ENCODE results near the gene RHEBL1.
"Not testable (repeated sequence)": the region's sequence is repeated elsewhere in the genome, so short reads cannot be mapped to it uniquely, and the experiment has no call there.

RHEBL1 gene

DNA sequence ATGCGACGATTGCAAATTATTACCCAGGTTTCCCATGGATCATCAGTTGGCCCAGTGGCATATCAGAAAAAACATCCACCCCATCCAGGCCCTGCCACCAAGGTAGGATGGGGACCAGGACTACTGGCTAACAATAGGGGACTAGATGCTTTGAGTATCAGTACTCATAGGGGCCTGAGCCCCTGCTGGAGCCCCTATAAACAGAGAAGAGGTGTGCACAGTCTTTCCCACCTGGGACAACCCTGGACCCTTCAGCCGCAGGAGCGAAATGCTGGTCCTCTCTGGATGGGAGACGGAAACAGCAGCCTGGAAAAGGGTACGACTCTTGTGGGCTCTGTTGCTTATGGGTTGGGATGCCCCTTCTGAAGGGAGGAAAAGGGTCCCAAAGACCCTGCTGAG is 19.2 kb upstream of the RHEBL1 start:
- DNase-seq, result no peak

DNA sequence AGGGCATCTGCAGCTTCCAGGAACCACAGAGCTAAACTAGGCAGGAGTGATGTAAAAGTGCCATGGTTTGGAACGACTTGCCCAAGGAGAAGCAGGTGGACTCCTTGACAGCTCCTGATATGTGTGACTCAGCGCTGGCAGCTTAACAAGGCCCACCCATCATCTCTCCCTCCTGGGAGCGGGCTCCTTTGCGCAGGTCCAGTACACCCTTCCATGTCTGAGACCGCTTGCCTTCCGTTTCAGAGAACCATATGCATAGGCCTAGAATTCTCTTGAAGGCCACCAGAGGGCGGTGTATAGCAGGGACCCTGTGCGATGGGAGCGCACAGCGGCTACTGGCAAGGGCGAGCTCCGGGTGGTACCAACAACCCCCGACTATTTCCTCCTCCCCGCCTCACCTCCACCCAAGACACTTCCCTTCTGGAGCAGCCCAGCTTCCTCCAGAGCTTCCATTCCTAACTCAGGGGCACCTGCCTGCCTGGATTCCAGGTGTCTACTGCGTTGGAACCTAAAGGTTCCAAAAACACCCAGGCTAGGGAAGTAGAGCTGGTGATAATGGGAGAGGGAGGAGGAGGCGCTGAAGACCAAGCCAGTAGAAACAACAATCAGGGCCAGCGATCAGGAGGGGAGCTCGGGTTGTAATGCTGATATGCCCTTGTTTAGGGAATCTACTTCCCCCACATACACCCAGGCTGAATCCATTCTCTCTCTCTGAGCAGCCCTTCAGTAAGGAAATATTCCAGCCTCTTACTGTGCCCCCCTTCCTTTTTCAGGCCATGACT is 18.6 kb upstream of the RHEBL1 start:
- peak; percentile 78 for DNase-seq

DNA sequence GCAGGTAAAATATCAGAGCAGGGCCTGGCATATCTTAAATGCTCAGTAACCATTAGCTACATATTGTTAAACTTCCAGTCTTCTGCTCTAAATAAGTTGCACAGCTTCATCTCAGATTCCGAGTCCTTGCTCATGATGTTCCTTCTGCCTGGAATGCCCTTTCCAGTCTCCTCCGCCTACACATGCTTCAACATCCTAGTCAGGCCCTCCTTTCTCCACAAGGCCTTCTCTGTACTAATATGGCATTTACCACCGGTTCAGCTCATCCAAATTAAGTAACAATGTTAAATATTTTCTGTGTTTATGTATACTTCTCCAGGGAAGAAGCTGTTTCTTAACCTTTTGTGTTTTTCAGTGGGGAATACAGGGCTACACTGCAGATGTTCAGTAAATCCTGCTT is 16.3 kb upstream of the RHEBL1 start:
- DNase-seq, result no peak

DNA sequence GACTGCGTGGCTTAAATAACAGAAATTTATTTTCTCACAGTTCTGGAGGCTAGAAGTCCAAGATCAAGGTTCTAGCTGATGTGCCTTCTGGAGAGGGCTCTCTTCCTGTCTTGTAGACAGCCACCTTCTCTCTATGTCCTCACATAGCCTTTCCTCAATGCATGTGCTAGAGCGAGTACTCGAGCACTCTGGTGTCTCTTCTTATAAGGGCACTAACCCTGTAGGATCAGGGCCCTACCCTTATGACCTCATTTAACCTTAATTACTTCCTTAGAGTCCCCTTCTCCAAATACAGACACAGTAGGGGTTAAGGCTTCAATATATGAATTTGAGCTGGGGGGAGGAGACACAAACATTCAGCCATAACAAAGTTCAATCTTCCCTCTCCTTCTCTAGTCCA is 14.7 kb upstream of the RHEBL1 start:
- no peak for DNase-seq

DNA sequence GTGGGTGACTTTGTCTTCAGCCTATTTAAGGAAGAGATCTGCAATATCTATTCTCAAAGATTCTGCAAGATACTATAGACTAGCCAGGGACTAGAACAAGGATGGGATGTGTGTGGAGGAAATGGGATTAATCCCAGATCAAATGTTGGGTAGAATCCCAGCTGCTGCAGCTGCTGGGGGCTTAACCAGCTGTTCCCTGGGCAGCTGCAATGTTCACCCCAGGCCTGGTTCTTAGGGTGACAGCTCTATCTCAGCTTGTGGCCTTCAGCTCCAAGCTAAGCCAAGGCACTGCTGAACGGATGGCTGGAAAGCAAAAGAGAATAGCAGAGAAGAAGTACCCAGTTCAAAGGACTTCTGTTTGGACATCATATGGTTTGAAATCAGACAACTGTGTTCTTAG is 10.0 kb upstream of the RHEBL1 start:
- no peak for DNase-seq

DNA sequence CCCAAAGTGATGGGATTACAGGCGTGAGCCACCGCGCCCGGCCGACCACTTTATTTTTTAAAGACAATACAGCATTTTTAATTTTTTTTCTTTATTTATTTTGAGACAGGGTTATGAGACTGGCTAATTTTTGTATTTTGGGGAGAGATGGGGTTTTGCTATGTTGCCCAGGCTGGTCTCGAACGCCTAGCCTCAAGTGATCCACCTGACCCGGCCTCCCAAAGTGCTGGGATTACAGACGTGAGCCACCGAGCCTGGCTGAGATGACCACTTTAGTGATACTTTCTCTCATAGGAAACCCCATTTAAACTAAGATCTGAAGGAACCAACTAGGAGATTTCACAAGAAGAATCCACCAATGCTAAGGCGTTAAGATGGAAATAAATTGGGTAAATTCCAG is 1.2 kb upstream of the RHEBL1 start:
- DNase-seq, result no peak

DNA sequence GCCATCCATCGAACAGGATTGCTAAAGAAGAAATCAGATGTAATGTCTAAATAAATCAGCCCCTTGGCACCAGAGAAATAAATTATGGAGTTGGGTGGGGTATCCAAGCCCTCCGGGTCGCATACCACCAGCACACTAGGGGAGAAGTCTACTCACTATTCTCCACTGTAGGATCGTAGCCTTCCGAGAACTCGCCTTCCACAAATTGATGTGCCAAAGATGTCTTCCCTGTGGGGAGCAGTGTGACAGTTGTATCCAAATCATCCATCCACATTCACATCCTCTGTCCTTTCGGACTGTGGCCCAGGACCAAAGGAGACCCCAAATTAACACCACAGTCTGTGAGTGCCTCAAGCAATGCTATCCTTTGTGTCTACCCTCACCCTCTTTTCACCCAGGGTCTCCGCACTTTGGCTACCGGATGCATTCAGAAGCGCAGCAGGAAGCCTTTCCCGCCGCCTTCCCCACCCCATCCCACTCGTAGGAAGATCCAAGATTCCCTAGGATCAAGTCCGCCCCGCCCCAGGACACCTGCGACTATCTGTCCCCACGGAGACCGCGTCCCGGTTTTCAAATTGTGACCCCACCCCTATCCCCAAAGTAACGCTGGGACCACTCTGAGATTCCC is 786 bp downstream of the RHEBL1 start:
- DNase-seq, result no peak

DNA sequence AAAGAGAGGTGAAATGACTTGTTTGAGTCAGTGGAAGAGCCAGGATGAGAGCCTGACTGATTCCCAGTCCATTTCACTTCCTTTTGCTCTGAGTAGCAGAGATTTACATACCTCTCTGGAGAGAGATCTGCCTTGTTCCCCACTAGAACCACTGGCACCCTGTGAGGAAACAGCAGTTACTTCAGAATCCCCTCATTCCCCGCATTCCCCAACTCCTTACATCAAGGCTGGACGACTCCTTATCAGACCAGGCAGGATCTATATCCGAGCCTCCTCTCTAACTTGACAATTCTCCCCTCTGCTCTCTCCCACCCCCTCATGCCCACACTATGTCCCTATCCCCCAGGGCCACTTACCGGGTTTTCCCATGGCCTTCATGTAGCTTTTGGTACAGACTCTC is 3.7 kb downstream of the RHEBL1 start:
- DNase-seq, result no peak

DNA sequence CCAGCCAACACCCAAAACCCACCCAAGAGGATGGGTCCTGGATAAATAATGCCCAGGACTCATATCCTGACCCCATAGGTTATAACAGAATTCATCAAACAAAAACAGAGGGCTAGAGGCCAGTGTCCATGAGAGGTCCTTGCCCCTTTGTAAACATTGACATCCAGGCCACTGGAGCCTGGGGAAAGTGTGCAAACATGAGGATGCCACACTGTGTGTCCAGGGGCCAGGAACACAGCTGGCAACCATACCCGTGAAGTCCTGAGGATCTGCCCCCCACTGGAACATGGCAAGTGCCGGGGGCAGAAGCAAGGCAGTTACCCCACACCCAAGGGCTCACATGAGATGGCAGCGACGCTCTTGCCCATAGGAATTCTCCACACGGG is 5.0 kb downstream of the RHEBL1 start:
- DNase-seq, result no peak

DNA sequence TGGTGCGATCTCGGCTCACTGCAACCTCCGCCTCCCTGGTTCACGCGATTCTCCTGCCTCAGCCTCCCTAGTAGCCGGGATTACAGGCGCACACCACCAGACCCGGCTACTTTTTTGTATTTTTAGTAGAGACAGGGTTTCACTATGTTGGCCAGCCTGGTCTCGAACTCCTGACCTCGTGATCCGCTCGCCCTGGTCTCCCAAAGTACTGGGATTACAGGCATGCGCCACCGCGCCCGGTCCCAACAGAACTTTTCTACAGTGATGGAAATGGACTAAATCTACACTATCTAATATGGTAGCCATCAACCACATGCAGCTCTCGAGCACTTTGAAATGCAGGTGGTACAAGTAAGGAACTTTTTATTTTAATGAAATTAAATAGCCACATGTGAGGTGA is 7.9 kb downstream of the RHEBL1 start:
- DNase-seq, result not testable (repeated sequence)

DNA sequence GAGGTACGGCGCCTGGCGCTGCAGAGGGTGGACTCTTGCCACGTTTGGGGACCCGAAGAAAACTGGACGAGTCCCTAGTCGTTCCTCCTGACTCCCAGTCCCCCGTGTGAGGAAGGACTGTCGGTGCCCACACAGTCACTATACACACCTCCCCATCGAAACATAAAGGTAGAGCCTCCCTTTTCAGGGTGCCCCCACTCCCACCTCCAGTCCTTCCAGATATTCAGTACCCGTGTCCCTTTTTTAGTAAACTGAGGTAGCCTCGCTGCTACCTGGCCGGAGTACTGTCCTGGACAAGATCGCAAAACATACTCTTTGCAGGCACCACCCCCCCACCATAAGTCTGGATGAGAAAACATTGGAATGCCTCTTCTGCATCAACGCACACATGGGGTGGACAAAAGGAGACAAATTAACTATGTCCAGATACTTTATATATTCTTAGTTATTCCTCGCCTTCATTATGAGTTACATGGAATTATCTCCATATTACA is 8.6 kb downstream of the RHEBL1 start:
- peak; percentile 5 for DNase-seq

DNA sequence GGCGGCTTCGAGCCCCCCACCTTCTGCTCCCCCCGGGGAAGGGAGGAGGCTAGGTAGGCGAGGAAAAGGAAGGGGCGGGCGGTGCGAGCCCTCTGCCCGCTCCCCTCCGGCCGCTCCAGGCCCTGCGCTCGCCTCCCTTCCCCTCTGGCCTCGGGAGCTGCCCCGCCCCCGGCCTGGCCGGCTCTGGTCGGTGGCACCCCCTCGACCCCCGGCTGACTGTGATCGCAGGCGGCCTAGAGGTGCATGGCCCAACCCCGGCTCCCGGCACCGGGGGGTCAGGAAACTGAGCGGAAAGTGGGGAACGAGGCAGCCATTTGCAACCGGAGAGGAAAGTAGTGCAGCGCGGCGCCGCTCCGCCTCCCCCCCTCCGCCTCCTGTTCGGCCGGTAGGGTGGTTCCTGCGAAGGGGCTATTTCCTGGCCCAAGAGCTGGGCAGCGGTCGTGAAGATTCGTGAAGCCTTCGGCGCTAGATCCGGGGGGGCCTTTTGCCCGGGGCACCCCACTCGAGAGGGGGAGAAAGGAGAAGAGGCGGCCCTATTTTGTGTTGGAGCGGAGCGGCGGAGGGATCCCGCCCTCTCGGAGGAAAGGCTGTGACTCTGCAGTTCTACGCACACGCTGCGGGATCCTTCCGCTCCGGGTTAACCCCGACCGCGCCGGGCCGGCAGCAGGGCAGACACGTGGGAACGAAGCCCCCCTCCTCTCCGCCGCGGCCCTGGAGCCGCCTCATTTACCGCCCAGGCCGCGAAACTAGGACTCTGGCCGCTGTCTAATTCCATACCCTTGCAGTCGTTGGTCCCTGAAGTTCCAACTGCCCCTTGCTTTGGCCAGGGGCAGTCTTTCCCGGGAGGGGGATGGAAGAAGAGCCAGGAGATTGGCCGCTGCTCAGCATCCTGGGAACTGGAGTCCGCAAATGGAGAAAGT is 9.3 kb downstream of the RHEBL1 start, which contains the start of gene KMT2D:
Gene KMT2D (minus strand): TSS at position 558 of the 920 bp plus-strand sequence. CDS start 5,470 bp downstream, outside the sequence.
- peak; percentile 97 for DNase-seq

DNA sequence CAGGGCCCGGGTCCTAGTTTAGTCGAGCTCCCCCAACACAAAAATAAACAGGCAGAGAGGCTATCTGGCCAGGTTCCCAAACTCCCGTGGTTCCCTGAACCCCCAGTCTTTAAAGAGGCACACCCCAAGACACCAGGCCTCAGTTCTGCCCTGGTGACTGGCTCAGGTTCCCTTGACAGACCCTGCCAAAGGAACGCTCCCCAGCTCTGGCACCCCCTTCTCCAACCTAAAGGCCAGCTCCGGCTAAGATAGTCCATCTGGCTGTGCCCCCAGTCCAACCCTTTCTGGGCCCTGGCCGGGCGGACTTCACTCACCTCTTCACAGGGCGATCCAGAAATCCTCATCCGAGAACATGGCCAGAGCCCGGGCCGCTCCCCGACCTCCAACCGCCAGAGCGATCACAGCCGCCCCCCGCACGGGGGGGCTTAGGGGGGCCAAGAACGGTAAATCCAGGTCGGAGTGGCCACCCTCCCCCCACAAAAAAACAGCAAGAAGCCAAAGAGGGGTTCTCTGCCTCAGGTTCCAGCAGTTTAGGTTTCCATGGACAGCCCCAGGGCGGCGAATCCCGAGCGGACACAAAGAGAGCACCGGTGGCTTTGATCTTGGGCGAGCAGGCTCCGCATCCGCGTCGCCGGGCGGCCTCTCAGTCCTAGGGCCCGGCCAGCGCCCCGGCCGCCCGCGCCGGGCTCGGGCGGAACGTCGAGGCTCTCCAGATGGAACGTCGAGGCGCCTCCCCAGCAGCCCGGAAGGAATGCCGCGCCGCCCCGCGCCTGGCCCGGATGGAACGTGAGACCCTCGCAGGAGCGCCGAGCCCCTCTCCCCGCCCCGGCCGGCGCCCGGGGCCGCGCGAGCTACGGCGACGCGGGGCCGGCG is 10.2 kb downstream of the RHEBL1 start:
- DNase-seq, result peak; percentile 43

DNA sequence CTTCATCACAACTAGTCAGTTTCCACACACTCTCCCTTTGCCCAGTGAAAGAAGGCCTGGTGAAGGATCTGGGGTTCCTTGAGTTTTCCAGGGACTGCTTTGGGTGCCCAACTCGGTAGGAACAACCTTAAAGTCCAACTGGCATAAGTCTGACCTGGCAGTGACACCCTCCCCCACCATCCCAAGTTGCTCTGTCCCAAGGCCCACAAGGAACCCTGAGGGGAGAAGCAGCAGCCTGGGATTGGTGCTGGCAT is 10.8 kb downstream of the RHEBL1 start:
- no peak for DNase-seq

DNA sequence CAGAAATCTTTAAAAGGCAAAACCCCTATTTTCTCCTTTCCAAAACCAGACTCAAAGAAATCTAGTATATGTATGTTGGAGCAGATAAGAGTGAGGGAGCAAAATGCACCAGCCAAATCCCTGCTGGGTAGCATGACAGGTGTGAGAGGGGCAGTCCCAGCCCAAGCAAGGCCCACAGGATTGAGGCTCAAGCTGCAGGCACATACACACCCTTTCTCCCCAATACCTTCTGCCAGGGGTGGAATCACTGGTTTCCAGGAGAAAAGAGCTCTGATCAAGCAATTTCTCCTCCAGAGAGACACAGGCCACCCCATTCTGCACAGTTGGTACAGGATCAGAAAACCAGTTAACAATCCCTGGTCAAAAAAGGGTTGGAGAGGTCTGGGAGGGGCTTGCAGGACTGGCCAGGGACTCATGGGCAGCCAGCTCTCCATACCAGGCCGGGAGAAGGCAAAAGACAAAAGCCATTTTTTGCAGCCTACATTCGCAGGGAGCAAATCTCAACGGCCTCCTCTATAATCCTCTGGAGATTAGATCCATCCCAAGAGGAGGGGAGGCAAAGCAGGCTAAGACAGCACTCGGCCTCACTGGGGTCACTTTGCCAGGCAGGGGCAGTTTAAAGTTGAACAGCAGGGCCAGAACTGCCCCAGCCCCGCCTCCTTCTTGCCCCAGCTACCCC is 11.3 kb downstream of the RHEBL1 start:
- peak; percentile 11 for DNase-seq

DNA sequence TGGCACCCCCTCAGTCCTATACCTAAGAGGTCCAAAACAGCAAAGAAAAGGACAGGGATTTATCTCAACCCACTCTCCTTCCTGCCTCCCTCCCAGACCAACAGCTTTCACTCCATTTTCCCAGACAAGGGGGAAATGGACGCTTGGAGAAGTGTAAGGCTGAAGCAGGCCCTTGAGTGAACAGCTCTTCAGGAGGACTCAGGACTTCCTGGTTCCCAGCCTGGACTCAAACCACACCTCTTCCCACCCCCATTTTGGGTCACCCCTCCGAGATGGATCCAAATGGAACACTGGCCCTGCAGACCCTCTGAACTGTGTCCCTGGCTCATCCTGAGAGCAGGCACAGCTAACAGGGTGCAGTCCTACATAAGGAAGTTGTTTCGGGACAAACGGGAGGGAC is 11.9 kb downstream of the RHEBL1 start:
- DNase-seq, result peak; percentile 7

DNA sequence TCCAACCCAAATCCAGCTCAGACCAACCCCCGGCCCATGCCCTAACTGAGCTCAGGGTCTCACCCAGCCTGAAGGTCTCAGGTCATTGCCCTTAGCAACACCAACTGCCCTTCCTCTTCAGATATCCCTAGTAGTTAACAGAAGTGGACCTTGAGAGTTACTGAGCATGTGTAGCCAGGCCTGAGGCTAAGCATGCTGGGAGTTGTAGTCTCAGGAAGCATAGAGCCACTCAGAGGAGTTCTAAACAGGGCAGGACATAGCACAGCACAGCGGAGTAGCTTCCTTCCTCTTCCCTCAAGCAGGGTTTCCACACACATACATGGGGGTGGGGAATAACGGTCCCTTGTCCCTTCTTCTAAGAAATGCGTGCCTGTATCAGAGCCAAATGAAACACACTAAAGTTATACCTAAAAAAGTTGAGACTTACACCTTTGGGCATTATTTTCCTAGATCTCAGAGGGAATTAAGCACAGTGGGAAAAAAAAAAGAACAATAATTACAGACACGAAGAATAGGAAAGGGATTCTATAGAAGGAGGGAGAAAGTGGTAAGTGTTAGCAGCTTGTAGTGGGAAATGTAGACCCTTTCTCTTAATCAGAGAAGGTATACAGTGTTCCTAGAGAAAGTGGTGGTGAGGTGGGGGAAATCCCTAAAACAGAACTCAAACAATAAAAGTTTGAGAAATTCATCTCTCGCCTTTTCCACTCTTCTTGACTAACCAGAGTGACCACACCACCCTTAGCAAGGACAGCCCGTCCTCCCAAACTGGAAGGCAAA is 13.6 kb downstream of the RHEBL1 start:
- peak; percentile 40 for DNase-seq

DNA sequence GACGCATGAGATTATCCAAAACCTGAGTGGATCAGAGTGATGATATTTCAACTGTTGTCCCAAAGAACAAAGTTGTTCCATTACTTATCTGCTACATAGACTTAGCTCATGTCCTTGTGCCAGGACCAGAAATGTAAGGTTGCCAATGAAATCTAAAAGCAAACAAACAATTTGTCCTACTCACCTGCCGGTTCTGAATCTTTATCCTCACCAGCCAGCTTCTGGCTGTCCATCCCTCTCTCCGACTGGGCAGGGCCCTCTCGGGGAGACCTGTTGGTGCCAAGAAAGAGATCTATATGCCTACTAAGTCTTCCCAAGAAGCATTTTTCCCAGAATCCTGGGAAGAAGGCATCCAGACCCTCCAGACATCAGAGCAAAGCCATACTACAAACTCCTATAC is 14.7 kb downstream of the RHEBL1 start:
- DNase-seq, result no peak

DNA sequence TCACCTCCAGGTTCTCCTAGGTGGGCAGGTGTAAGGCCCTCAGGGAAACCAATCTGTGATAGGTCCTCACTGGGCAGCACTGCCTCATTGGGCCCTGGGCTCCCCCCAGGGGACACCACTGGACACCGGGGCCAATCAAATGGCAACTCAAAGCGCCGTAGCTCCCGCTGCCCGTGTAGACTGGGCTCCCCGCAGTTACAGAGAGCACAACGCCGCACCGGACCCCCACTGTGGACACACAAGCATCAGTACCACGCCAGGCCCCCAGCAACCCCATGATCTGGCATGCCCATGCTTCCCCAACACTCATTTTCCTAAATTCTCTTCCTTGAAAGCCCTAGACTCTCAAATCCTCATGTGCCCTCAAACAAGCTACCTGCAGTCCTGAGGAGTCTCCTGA is 15.3 kb downstream of the RHEBL1 start:
- DNase-seq, result no peak

DNA sequence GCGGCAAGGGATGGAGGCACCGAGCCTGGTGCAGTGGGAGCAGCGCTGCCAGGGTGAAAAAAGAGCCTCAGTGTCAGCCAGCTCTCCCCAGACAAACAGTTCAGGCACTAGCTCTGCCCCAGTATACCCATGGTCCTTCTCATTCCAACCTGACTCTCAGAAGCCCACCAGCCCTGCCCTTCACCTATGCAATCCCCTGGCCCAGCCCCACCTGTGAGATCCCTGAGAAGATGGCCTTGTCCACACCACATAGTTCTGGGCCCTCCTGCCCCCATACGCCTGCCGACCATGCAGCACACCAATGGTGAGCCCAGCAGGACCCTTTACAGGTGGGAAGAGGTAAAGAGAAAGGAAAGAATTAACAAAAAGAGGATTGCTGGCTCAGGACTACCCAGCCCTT is 15.7 kb downstream of the RHEBL1 start:
- no peak for DNase-seq
